Retinal pigment epithelial cell (primary cell): Measurements from ENCODE around the gene STK32A.

Source experiments
- DNase-seq: peaks from one replicate; pipeline ENCODE4 v3.0.0-alpha.2; 2010; ENCODE audit warnings: low read depth
- H3K4me3 ChIP-seq: 2 replicates; pipeline ENCODE4 v1.5.1; 2011; ENCODE audit warnings: mild to moderate bottlenecking, low read length, control low read depth, moderate library complexity
- CTCF ChIP-seq: conservative IDR thresholded peaks from 2 replicates; pipeline ENCODE4 v1.5.1; 2011; ENCODE audit warnings: low read depth, low read length, control low read depth, inconsistent platforms

STK32A gene

GRCh38 chr5:147259837-147260236 lies 25.0 kb downstream of the STK32A start:
- H3K4me3 ChIP-seq: no peak overlapping the region
- DNase-seq: no peak
- TF ChIP-seq CTCF: no peak

GRCh38 chr5:147267082-147267832 lies 32.4 kb downstream of the STK32A start:
- DNase-seq: no peak
- no peak overlapping the region for H3K4me3 ChIP-seq
- no peak for TF ChIP-seq CTCF

- no peak for DNase-seq
- TF ChIP-seq CTCF: no peak
- no peak overlapping the region for H3K4me3 ChIP-seq
Measured at GRCh38 chr5:147276497-147276896, 41.7 kb downstream of the STK32A start.

- TF ChIP-seq CTCF: no peak
- DNase-seq: no peak
- H3K4me3 ChIP-seq: no peak overlapping the region
Measured at GRCh38 chr5:147286296-147286695, 51.5 kb downstream of the STK32A start.

GRCh38 chr5:147287110-147287509 lies 52.3 kb downstream of the STK32A start:
- H3K4me3 ChIP-seq: no peak overlapping the region
- TF ChIP-seq CTCF: no peak
- DNase-seq: no peak

GRCh38 chr5:147290261-147290660 lies 55.4 kb downstream of the STK32A start:
- DNase-seq: no peak
- TF ChIP-seq CTCF: no peak
- no peak overlapping the region for H3K4me3 ChIP-seq

GRCh38 chr5:147303251-147303650 lies 68.4 kb downstream of the STK32A start:
- no peak for DNase-seq
- H3K4me3 ChIP-seq: no peak overlapping the region
- no peak for TF ChIP-seq CTCF
